ENCODE results near the gene ARMC9.

GRCh38 chr2:231339316-231339715 is 140.9 kb downstream of the ARMC9 start:
- TF ChIP-seq POLR2A (IDR thresholded peaks at IDR 0.05): no peak
- no peak for TF ChIP-seq CTCF (IDR thresholded peaks at IDR 0.05)

Data from uterus (tissue), 2 donors.